B cell (primary cell): ENCODE data around the gene CRP. TPM values are rescaled to one million over a fixed set of nuclear protein-coding genes. Genes with fewer than 3 reads are reported as not detected.

Experiments
- ATAC-seq: fragments of 200-7000 bp; cut with Tn5 transposase; one replicate; pipeline ENCODE4 v1.10.0; 2021; ENCODE audit warnings: low read depth, mild to moderate bottlenecking, moderate number of reproducible peaks, moderate library complexity
- CTCF ChIA-PET: fragments of 350-600 bp; sonication (Branson Sonifier 250); formaldehyde crosslinking; loops from one replicate; lab custom pipeline; 2021; ENCODE audit warnings: antibody characterized with exemption, inconsistent platforms; lab: Charles Lee
- POLR2A ChIA-PET: fragments of 350-600 bp; sonication (Branson Sonifier 250); formaldehyde crosslinking; loops from one replicate; lab custom pipeline; 2021; ENCODE audit warnings: antibody characterized with exemption; lab: Charles Lee
- DNase-seq: peaks from one replicate; pipeline ENCODE4 v3.0.0; 2013
- H2AFZ ChIP-seq: 2 replicates; pipeline ENCODE4 v1.6.1; 2012; ENCODE audit warnings: mild to moderate bottlenecking, low read depth, low read length; ENCODE audit not compliant: insufficient read depth, poor library complexity, severe bottlenecking
- H3K27ac ChIP-seq, 2 donors: 1 replicate in 1 of 2; 2 replicates in 1 of 2; pipeline ENCODE4 v1.5.1; 2012 to 2013; ENCODE audit warnings: low read length in 2 of 2, mild to moderate bottlenecking in 2 of 2, moderate library complexity in 1 of 2
- H3K27me3 ChIP-seq, 4 experiments: fragments of 200-600 bp in 1 of 4; sonication (generic) in 1 of 4; replicated peaks in 1 of 4; 1 replicate in 2 of 4; 2 replicates in 2 of 4; pipeline versions ENCODE4 v1.6.1 to v1.7.0; 2013 to 2016; ENCODE audit warnings: low read length in 3 of 4, mild to moderate bottlenecking in 2 of 4, mixed read lengths in 1 of 4, moderate library complexity in 1 of 4; ENCODE audit not compliant: insufficient read depth in 4 of 4, control insufficient read depth in 3 of 4; ENCODE audit errors: control extremely low read depth in 1 of 4
- H3K36me3 ChIP-seq, 2 experiments: replicated peaks in 1 of 2; 1 replicate in 1 of 2; 2 replicates in 1 of 2; pipeline versions ENCODE4 v1.6.1 to v1.7.1; 2013; ENCODE audit warnings: low read length in 1 of 2; ENCODE audit not compliant: insufficient read depth in 2 of 2, control insufficient read depth in 1 of 2; ENCODE audit errors: control extremely low read depth in 1 of 2, extremely low read depth in 1 of 2
- H3K4me1 ChIP-seq, 2 donors: fragments of 200-600 bp in 1 of 2; sonication (generic) in 1 of 2; 1 replicate in 1 of 2; 2 replicates in 1 of 2; pipeline versions ENCODE4 v1.5.1 to v1.6.1; 2013 to 2017; ENCODE audit warnings: low read length in 2 of 2; ENCODE audit not compliant: control insufficient read depth in 2 of 2, insufficient read depth in 2 of 2
- H3K4me2 ChIP-seq: replicated peaks from 2 replicates; pipeline ENCODE3; 2012; ENCODE audit warnings: mild to moderate bottlenecking, low read depth, low read length; ENCODE audit not compliant: poor library complexity, severe bottlenecking
- H3K4me3 ChIP-seq, 5 experiments: fragments of 200-600 bp in 1 of 5; sonication (generic) in 1 of 5; 1 replicate in 3 of 5; 2 replicates in 2 of 5; pipeline versions ENCODE4 v1.5.1 to v1.7.0; 2011 to 2016; ENCODE audit warnings: low read length in 4 of 5, mild to moderate bottlenecking in 4 of 5, low read depth in 2 of 5, control low read depth in 1 of 5, moderate library complexity in 1 of 5; ENCODE audit not compliant: insufficient read depth in 1 of 5; ENCODE audit errors: control extremely low read depth in 1 of 5, extremely low read depth in 1 of 5
- H3K79me2 ChIP-seq: fragments of 200-600 bp; sonication (generic); one replicate; pipeline ENCODE4 v1.6.0; 2016; ENCODE audit warnings: low read length; ENCODE audit not compliant: control insufficient read depth, insufficient read depth
- H3K9ac ChIP-seq: fragments of 200-600 bp; sonication (generic); 2 replicates; pipeline ENCODE4 v1.6.1; 2017; ENCODE audit warnings: mild to moderate bottlenecking, low read length, moderate library complexity
- H3K9me3 ChIP-seq, 3 donors: one replicate each; pipeline versions ENCODE4 v1.6.1 to v1.7.1; 2013; ENCODE audit warnings: low read length in 2 of 3; ENCODE audit not compliant: control insufficient read depth in 2 of 3, insufficient read depth in 1 of 3; ENCODE audit errors: control extremely low read depth in 1 of 3
- H4K20me1 ChIP-seq: 2 replicates; pipeline ENCODE4 v1.6.0; 2012; ENCODE audit warnings: mild to moderate bottlenecking, low read length; ENCODE audit not compliant: insufficient read depth, control insufficient read depth, poor library complexity, severe bottlenecking
- H3K27ac Mint-ChIP-seq: one replicate; pipeline ENCODE4 v1.8.0; 2021; ENCODE audit warnings: mixed read lengths
- H3K27me3 Mint-ChIP-seq: one replicate; pipeline ENCODE4 v1.8.0; 2021; ENCODE audit warnings: mixed read lengths
- H3K4me1 Mint-ChIP-seq: one replicate; pipeline ENCODE4 v1.8.0; 2021; ENCODE audit warnings: mixed read lengths
- H3K4me3 Mint-ChIP-seq: one replicate; pipeline ENCODE4 v1.8.0; 2021; ENCODE audit warnings: mixed read lengths
- H3K9me3 Mint-ChIP-seq: one replicate; pipeline ENCODE4 v1.8.0; 2022; ENCODE audit warnings: mixed read lengths; ENCODE audit not compliant: insufficient read depth
- EZH2 ChIP-seq: IDR thresholded peaks from 2 replicates; pipeline ENCODE4 v1.6.1; 2012; ENCODE audit warnings: borderline replicate concordance, low read depth, mild to moderate bottlenecking, moderate library complexity, low read length; ENCODE audit not compliant: insufficient read depth, poor library complexity, severe bottlenecking
- WGBS: methylation state at CpG from one replicate; pipeline ENCODE4 v1.1.5; 2013; ENCODE audit warnings: missing lambda C conversion rate; ENCODE audit not compliant: insufficient coverage; 5-methylcytosine and 5-hydroxymethylcytosine counted together
- intact Hi-C: fragments of 100-400 bp; cut with micrococcal nuclease; formaldehyde crosslinking; loops from one replicate; pipeline ENCODE4 v1.10.0; 2022
- polyA plus RNA-seq: library from polyadenylated mRNA; depleted of rRNA; stranded (reverse); fragments of >200 nt; gene quantifications from 2 replicates; pipeline ENCODE4 v1.2.3, GENCODE V29; 2012
- total RNA-seq, 2 donors: library from RNA; stranded (reverse); fragments of 120-200 nt in 1 of 2; gene quantifications; 1 replicate in 1 of 2; 2 replicates in 1 of 2; pipeline versions ENCODE4 v1.2.3 to v1.2.4, GENCODE V29; 2013 to 2022
- TF ChIP-seq, protein P1 (sequence below): fragments of 200-600 bp; IDR thresholded peaks from one replicate; pipeline ENCODE4 v1.8.0; 2022; ENCODE audit warnings: antibody characterized with exemption, mild to moderate bottlenecking

Gene CRP
- total and polyA plus RNA-seq, 2 donors (not counting 1 experiment from before 2014, with no cell fraction given) = not detected

GRCh38 chr1:159669338-159669737 lies 45.1 kb downstream of the CRP start:
- no peak overlapping the region for H3K4me2 ChIP-seq
- intact Hi-C loops = no loop called here
- Mint-ChIP-seq H3K4me1 (no peaks in the 10 kb centered on the region), H3K4me3 (no peak overlapping the region), H3K27me3 (peaks cover 26% of the 10 kb centered on the region), H3K27ac (no peak overlapping the region), H3K9me3 (peaks cover 1% of the 10 kb centered on the region)
- no peaks in the 10 kb centered on the region for H3K36me3 ChIP-seq
- peaks cover 0 to 4% (median 3%) of the 10 kb centered on the region in 3 donors for H3K9me3 ChIP-seq
- TF ChIP-seq, protein P1, sequence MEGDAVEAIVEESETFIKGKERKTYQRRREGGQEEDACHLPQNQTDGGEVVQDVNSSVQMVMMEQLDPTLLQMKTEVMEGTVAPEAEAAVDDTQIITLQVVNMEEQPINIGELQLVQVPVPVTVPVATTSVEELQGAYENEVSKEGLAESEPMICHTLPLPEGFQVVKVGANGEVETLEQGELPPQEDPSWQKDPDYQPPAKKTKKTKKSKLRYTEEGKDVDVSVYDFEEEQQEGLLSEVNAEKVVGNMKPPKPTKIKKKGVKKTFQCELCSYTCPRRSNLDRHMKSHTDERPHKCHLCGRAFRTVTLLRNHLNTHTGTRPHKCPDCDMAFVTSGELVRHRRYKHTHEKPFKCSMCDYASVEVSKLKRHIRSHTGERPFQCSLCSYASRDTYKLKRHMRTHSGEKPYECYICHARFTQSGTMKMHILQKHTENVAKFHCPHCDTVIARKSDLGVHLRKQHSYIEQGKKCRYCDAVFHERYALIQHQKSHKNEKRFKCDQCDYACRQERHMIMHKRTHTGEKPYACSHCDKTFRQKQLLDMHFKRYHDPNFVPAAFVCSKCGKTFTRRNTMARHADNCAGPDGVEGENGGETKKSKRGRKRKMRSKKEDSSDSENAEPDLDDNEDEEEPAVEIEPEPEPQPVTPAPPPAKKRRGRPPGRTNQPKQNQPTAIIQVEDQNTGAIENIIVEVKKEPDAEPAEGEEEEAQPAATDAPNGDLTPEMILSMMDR = no peak
- TF ChIP-seq EZH2 = no peak
- H3K79me2 ChIP-seq = no peaks in the 10 kb centered on the region
- DNase-seq (no peak), ATAC-seq (no peak)
- H3K9ac ChIP-seq = no peak overlapping the region
- peaks cover 0 to 5% (median 0%) of the 10 kb centered on the region in 4 experiments for H3K27me3 ChIP-seq
- ChIA-PET POLR2A (no interaction called here), CTCF (no interaction called here)
- no peaks in the 10 kb centered on the region for H3K4me1 ChIP-seq
- no peak overlapping the region for H3K4me3 ChIP-seq
- no peak overlapping the region for H3K27ac ChIP-seq
- no peak overlapping the region for H2AFZ ChIP-seq
- H4K20me1 ChIP-seq = no peaks in the 10 kb centered on the region
- WGBS = no CpG with 5 or more reads among the region's 1 CpG

GRCh38 chr1:159668739-159669138 lies 45.6 kb downstream of the CRP start:
- Histone ChIP-seq H3K4me1 (no peaks in the 10 kb centered on the region), H3K36me3 (no peaks in the 10 kb centered on the region), H3K9me3 (peaks cover 0 to 4% (median 4%) of the 10 kb centered on the region in 3 donors), H3K9ac (no peak overlapping the region), H3K4me2 (no peak overlapping the region), H3K27me3 (peaks cover 0 to 5% (median 0%) of the 10 kb centered on the region in 4 experiments), H2AFZ (no peak overlapping the region), H4K20me1 (no peaks in the 10 kb centered on the region), H3K4me3 (no peak overlapping the region), H3K79me2 (no peaks in the 10 kb centered on the region), H3K27ac (no peak overlapping the region)
- Mint-ChIP-seq H3K4me3 (no peak overlapping the region), H3K4me1 (no peaks in the 10 kb centered on the region), H3K27me3 (peaks cover 23% of the 10 kb centered on the region), H3K9me3 (peaks cover 2% of the 10 kb centered on the region), H3K27ac (no peak overlapping the region)
- no CpG with 5 or more reads among the region's 3 CpGs for WGBS
- ChIA-PET CTCF (no interaction called here), POLR2A (no interaction called here)
- intact Hi-C loops = no loop called here
- no peak for DNase-seq
- ATAC-seq = no peak
- TF ChIP-seq, protein P1 = no peak
- TF ChIP-seq EZH2 = no peak
